ENCODE measurements around the gene DNAJC15.
"Not testable (repeated sequence)": the region's sequence is repeated elsewhere in the genome, so short reads cannot be mapped to it uniquely, and the experiment has no call there.

DNAJC15 gene

GRCh38 chr13:43023289-43023963 lies at the start of gene DNAJC15:
Gene DNAJC15 (plus strand): TSS chr13:43023586. CDS start chr13:43023627, 41 bp downstream.
- DNase-seq (ENCODE audit: low read depth), result no peak

GRCh38 chr13:42976066-42976465 lies 47.3 kb upstream of the DNAJC15 start:
- no peak for DNase-seq (ENCODE audit: low read depth)

GRCh38 chr13:42977219-42977659 lies 46.1 kb upstream of the DNAJC15 start:
- DNase-seq (ENCODE audit: low read depth), result no peak

- no peak for DNase-seq (ENCODE audit: low read depth)
Measured at GRCh38 chr13:42981317-42981716, 42.1 kb upstream of the DNAJC15 start.

GRCh38 chr13:42981853-42982252 lies 41.5 kb upstream of the DNAJC15 start:
- DNase-seq (ENCODE audit: low read depth), result no peak

GRCh38 chr13:42984026-42984425 lies 39.4 kb upstream of the DNAJC15 start:
- DNase-seq (ENCODE audit: low read depth), result no peak

- no peak for DNase-seq (ENCODE audit: low read depth)
Measured at GRCh38 chr13:42984691-42985090, 38.7 kb upstream of the DNAJC15 start.

GRCh38 chr13:42985312-42986175 lies 37.8 kb upstream of the DNAJC15 start:
- DNase-seq (ENCODE audit: low read depth), result no peak

GRCh38 chr13:42986176-42986574 lies 37.2 kb upstream of the DNAJC15 start:
- no peak for DNase-seq (ENCODE audit: low read depth)

GRCh38 chr13:42990291-42991232 lies 32.8 kb upstream of the DNAJC15 start:
- no peak for DNase-seq (ENCODE audit: low read depth)

GRCh38 chr13:42991233-42991897 lies 32.0 kb upstream of the DNAJC15 start:
- DNase-seq (ENCODE audit: low read depth), result not testable (repeated sequence)

GRCh38 chr13:42991898-42992763 lies 31.3 kb upstream of the DNAJC15 start, which contains the start of gene EPSTI1:
Gene EPSTI1 (minus strand): TSS chr13:42992241. CDS start chr13:42992165, 76 bp downstream.
- DNase-seq (ENCODE audit: low read depth), result no peak

- DNase-seq (ENCODE audit: low read depth), result no peak
Measured at GRCh38 chr13:42992764-42993122, 30.6 kb upstream of the DNAJC15 start.

- DNase-seq (ENCODE audit: low read depth), result no peak
Measured at GRCh38 chr13:42994878-42995277, 28.5 kb upstream of the DNAJC15 start.

GRCh38 chr13:42996584-42996983 lies 26.8 kb upstream of the DNAJC15 start:
- peak; percentile 90 for DNase-seq (ENCODE audit: low read depth)

GRCh38 chr13:42997381-42997780 lies 26.0 kb upstream of the DNAJC15 start:
- no peak for DNase-seq (ENCODE audit: low read depth)

- no peak for DNase-seq (ENCODE audit: low read depth)
Measured at GRCh38 chr13:42999491-42999890, 23.9 kb upstream of the DNAJC15 start.

- DNase-seq (ENCODE audit: low read depth), result no peak
Measured at GRCh38 chr13:43000676-43001075, 22.7 kb upstream of the DNAJC15 start.

- no peak for DNase-seq (ENCODE audit: low read depth)
Measured at GRCh38 chr13:43002021-43002420, 21.4 kb upstream of the DNAJC15 start.

GRCh38 chr13:43003010-43003409 lies 20.4 kb upstream of the DNAJC15 start:
- DNase-seq (ENCODE audit: low read depth), result no peak

GRCh38 chr13:43003729-43004128 lies 19.7 kb upstream of the DNAJC15 start:
- DNase-seq (ENCODE audit: low read depth), result no peak
